ENCODE measurements around the gene CBFA2T2. TPM values are rescaled to one million over a fixed set of nuclear protein-coding genes. Genes with fewer than 3 reads are reported as not detected.
"Not testable (repeated sequence)": the region's sequence is repeated elsewhere in the genome, so short reads cannot be mapped to it uniquely, and the experiment has no call there.

CBFA2T2 gene
- total RNA-seq (ENCODE audit: low replicate concordance): 39.8 and 52.3 TPM in 2 replicates
- long read RNA-seq, full-length matches to known transcripts: 3 of 35 reads
- long read RNA-seq, partial matches to known transcripts: 23 of 35 reads
- long read RNA-seq, other reads (novel, unspliced or antisense): 9 of 35 reads

DNA sequence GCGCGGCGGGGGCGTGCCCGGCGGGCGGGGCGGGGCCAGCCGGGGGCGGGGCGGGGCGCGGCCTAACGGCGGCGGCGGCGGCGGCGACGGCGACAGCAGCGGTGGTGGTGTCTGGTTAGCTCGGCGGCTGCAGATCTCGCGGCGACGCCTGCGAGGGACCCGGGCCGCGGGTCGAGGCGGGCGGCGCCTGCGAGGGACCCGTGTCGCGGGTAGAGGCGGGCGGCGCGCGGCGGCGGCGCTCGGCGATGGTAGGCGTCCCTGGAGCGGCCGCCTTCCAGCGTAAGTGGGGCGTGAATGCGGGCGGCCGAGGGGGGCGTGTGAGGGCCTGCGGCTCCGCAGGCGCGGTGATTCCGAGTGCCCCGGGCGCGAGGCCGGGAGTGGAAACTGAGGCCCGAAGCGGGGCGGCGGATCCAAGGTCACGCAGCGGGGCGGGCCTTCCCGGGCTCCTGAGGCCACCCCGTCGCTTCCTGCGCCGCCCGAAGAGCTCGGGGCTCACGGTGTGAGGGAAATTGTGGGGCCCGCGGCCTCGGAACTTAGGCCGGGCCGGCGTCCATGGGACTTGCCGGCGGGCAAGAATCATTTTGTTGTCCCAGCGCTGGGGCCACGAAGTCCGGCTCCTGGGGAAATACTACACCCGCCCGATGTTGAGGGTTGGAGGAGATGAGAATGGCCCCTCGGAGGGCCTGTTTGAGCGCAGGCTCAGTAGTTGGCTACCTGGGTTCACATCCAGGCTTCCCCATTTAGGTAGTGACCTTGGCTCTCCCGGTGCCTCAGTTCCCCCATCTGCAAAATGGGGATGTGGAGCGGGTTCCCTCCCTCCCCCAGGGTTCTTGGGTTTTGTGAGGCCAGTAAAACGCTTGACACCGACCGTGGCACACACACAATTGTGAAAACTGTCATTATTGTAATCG is at the start of gene CBFA2T2:
TSS of gene CBFA2T2 (plus strand) at position 74 of the 911 bp plus-strand sequence. CDS start at position 246, 172 bp downstream.
- Mint-ChIP-seq H3K27me3 (no peaks in the 10 kb centered on the region), H3K9me3 (no peaks in the 10 kb centered on the region), H3K4me1 (ENCODE audit: unreplicated experiment) (peaks cover 4% of the 10 kb centered on the region), H3K36me3 (peaks cover 13% of the 10 kb centered on the region), H3K4me3 (peak within 1 kb of the TSS; percentile 91), H3K27ac (peak within 1 kb of the TSS; percentile 96)
- DNase-seq (ENCODE audit: extremely low spot score, unreplicated experiment): no peak
- peak; percentile 18 for TF ChIP-seq CTCF (conservative IDR thresholded peaks at IDR 0.05)

GRCh38 chr20:33440562-33440961 is 49.3 kb upstream of the CBFA2T2 start:
- H3K4me1 Mint-ChIP-seq (ENCODE audit: unreplicated experiment): peaks cover 25% of the 10 kb centered on the region
- not testable (repeated sequence) for DNase-seq (ENCODE audit: extremely low spot score, unreplicated experiment); H3K36me3 Mint-ChIP-seq; H3K27me3 Mint-ChIP-seq; H3K9me3 Mint-ChIP-seq; H3K27ac Mint-ChIP-seq; H3K4me3 Mint-ChIP-seq

DNA sequence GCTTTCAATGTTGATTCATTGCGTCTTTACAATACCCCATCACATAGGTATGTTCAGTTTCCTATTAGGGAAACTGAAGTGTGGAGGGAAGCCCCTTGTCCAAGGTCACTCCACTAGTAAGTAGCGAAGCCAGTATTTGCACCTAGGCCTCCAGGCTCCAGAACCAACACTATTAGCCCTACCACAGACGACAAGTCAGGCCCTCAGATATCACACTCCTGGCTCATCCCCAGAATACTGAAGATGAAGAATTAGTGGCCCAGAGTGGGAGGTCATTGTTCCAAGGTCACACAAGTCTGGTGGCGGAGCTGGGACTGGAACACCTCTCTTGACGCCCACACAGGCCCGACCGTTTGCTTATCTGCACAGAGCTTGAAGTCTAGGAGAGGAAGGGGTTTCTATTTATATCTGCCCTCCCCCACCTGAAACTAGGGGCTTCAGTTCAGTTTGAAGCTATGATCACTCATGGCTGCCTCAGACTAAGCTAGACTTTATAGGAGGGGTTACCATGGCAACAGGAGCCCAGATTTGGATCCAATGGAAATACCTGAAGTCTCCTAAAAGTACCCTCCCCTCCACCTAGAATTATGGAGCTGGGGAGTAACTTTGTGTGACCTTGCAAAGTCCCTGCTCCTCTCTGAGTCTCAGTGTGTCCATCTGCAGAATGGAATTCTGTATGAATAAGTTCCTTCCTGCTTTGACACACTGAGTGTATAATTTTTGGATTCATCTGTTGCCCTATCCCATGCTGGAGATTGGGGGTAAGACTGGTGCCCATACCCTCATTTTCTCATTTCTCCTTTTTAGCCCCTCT is 48.5 kb upstream of the CBFA2T2 start:
- peaks cover 7% of the 10 kb centered on the region for H3K27me3 Mint-ChIP-seq
- peak overlapping the region; percentile 84 for H3K4me3 Mint-ChIP-seq
- H3K27ac Mint-ChIP-seq: peak overlapping the region; percentile 55
- peaks cover 25% of the 10 kb centered on the region for H3K4me1 Mint-ChIP-seq (ENCODE audit: unreplicated experiment)
- no peak for DNase-seq (ENCODE audit: extremely low spot score, unreplicated experiment)
- no peaks in the 10 kb centered on the region for H3K9me3 Mint-ChIP-seq
- TF ChIP-seq CTCF (conservative IDR thresholded peaks at IDR 0.05): no peak
- no peaks in the 10 kb centered on the region for H3K36me3 Mint-ChIP-seq

- H3K4me1 Mint-ChIP-seq (ENCODE audit: unreplicated experiment): peaks cover 25% of the 10 kb centered on the region
- no peak for DNase-seq (ENCODE audit: extremely low spot score, unreplicated experiment)
- H3K36me3 Mint-ChIP-seq: no peaks in the 10 kb centered on the region
- H3K4me3 Mint-ChIP-seq: peak overlapping the region; percentile 84
- peaks cover 7% of the 10 kb centered on the region for H3K27me3 Mint-ChIP-seq
- H3K9me3 Mint-ChIP-seq: no peaks in the 10 kb centered on the region
- no peak for TF ChIP-seq CTCF (conservative IDR thresholded peaks at IDR 0.05)
- H3K27ac Mint-ChIP-seq: peak overlapping the region; percentile 55
Observed at GRCh38 chr20:33442136-33443005, 47.5 kb upstream of the CBFA2T2 start.

- no peak for TF ChIP-seq CTCF (conservative IDR thresholded peaks at IDR 0.05)
- Mint-ChIP-seq H3K9me3 (no peaks in the 10 kb centered on the region), H3K4me1 (ENCODE audit: unreplicated experiment) (peaks cover 25% of the 10 kb centered on the region), H3K4me3 (peak overlapping the region; percentile 84), H3K27ac (peak overlapping the region; percentile 55), H3K27me3 (peaks cover 7% of the 10 kb centered on the region), H3K36me3 (no peaks in the 10 kb centered on the region)
- DNase-seq (ENCODE audit: extremely low spot score, unreplicated experiment): peak; percentile 78
Observed at GRCh38 chr20:33443006-33443511, 46.8 kb upstream of the CBFA2T2 start.
